Liver (tissue), 9 donors: ENCODE data around the gene DHRS7. TPM values are rescaled to one million over a fixed set of nuclear protein-coding genes. Genes with fewer than 3 reads are reported as not detected.

Experiments
- DNase-seq: peaks from one replicate; pipeline ENCODE4 v3.0.0-alpha.2; 2017; ENCODE audit warnings: low spot score
- H3K27ac ChIP-seq, 2 donors: one replicate each; pipeline ENCODE4 v1.7.0; 2013; ENCODE audit warnings: inconsistent platforms in 2 of 2, low read length in 2 of 2, control low read depth in 1 of 2, low read depth in 1 of 2, mild to moderate bottlenecking in 1 of 2
- H3K27me3 ChIP-seq, 4 donors: one replicate each; pipeline versions ENCODE4 v1.6.1 to v1.7.0; 2013; ENCODE audit warnings: low read length in 3 of 4, inconsistent platforms in 1 of 4, mild to moderate bottlenecking in 1 of 4, moderate library complexity in 1 of 4; ENCODE audit not compliant: control insufficient read depth in 4 of 4, insufficient read depth in 4 of 4
- H3K36me3 ChIP-seq, 4 donors: one replicate each; pipeline versions ENCODE4 v1.6.1 to v1.7.0; 2013; ENCODE audit warnings: low read length in 3 of 4, mild to moderate bottlenecking in 3 of 4, low read depth in 1 of 4, moderate library complexity in 1 of 4; ENCODE audit not compliant: control insufficient read depth in 4 of 4, insufficient read depth in 3 of 4
- H3K4me1 ChIP-seq, 4 donors: one replicate each; pipeline versions ENCODE4 v1.6.1 to v1.7.0; 2013; ENCODE audit warnings: low read length in 3 of 4, mild to moderate bottlenecking in 3 of 4, moderate library complexity in 1 of 4; ENCODE audit not compliant: control insufficient read depth in 4 of 4, insufficient read depth in 4 of 4
- H3K4me3 ChIP-seq, 3 donors: one replicate each; pipeline versions ENCODE4 v1.6.1 to v1.7.0; 2013; ENCODE audit warnings: low read length in 3 of 3, control low read depth in 1 of 3, low read depth in 1 of 3, mild to moderate bottlenecking in 1 of 3
- H3K9ac ChIP-seq, 2 donors: one replicate each; pipeline ENCODE4 v1.7.0; 2013; ENCODE audit warnings: low read length in 2 of 2, mild to moderate bottlenecking in 2 of 2, moderate library complexity in 2 of 2, control low read depth in 1 of 2, low read depth in 1 of 2
- H3K9me3 ChIP-seq, 4 donors: one replicate each; pipeline versions ENCODE4 v1.6.1 to v1.7.0; 2013; ENCODE audit warnings: low read length in 3 of 4; ENCODE audit not compliant: control insufficient read depth in 4 of 4
- ATF3 ChIP-seq: IDR thresholded peaks from 2 replicates; pipeline ENCODE4 v1.6.1; 2016; ENCODE audit warnings: antibody characterized with exemption
- CTCF ChIP-seq: fragments of 150-350 bp; IDR thresholded peaks from 2 replicates; pipeline ENCODE4 v1.5.1; 2017; ENCODE audit warnings: improper control_type of control experiment, low read depth, low read length; ENCODE audit not compliant: missing input control
- EGR1 ChIP-seq, 2 donors: IDR thresholded peaks; 2 replicates each; pipeline ENCODE4 v1.6.1; 2016 to 2018; ENCODE audit warnings: antibody characterized with exemption in 2 of 2, low read depth in 2 of 2
- FOXA2 ChIP-seq: IDR thresholded peaks from 2 replicates; pipeline ENCODE4 v1.6.1; 2016; ENCODE audit warnings: antibody characterized with exemption
- GABPA ChIP-seq, 2 donors: IDR thresholded peaks in 1 of 2; conservative IDR thresholded peaks in 1 of 2; 2 replicates each; pipeline ENCODE4 v1.6.1; 2016; ENCODE audit warnings: antibody characterized with exemption in 2 of 2, mild to moderate bottlenecking in 1 of 2, moderate library complexity in 1 of 2
- HNF4A ChIP-seq, 2 donors: conservative IDR thresholded peaks; 2 replicates each; pipeline ENCODE4 v1.6.1; 2016; ENCODE audit warnings: antibody characterized with exemption in 2 of 2, mild to moderate bottlenecking in 2 of 2
- HNF4G ChIP-seq: IDR thresholded peaks from 2 replicates; pipeline ENCODE4 v1.6.1; 2016; ENCODE audit warnings: antibody characterized with exemption
- JUND ChIP-seq, 2 donors: IDR thresholded peaks; 2 replicates each; pipeline ENCODE4 v1.6.1; 2016; ENCODE audit warnings: antibody characterized with exemption in 2 of 2
- MAX ChIP-seq: IDR thresholded peaks from 2 replicates; pipeline ENCODE4 v1.6.1; 2016; ENCODE audit warnings: antibody characterized with exemption
- NR2F2 ChIP-seq: IDR thresholded peaks from 2 replicates; pipeline ENCODE4 v1.6.1; 2016; ENCODE audit warnings: antibody characterized with exemption
- RAD21 ChIP-seq, 2 donors: IDR thresholded peaks; 2 replicates each; pipeline ENCODE4 v1.6.1; 2016; ENCODE audit warnings: antibody characterized with exemption in 2 of 2, mild to moderate bottlenecking in 2 of 2
- REST ChIP-seq: IDR thresholded peaks from 2 replicates; pipeline ENCODE4 v1.6.1; 2016; ENCODE audit warnings: antibody characterized with exemption, mild to moderate bottlenecking
- RXRA ChIP-seq, 2 donors: IDR thresholded peaks; 2 replicates each; pipeline ENCODE4 v1.6.1; 2017 to 2018; ENCODE audit warnings: antibody characterized with exemption in 2 of 2, mild to moderate bottlenecking in 1 of 2
- SP1 ChIP-seq: IDR thresholded peaks from 2 replicates; pipeline ENCODE4 v1.6.1; 2018; ENCODE audit warnings: antibody characterized with exemption, mild to moderate bottlenecking
- TAF1 ChIP-seq: conservative IDR thresholded peaks from 2 replicates; pipeline ENCODE4 v1.6.1; 2016; ENCODE audit warnings: antibody characterized with exemption, mild to moderate bottlenecking
- YY1 ChIP-seq: IDR thresholded peaks from 2 replicates; pipeline ENCODE4 v1.6.1; 2016; ENCODE audit warnings: antibody characterized with exemption, mild to moderate bottlenecking
- ZBTB33 ChIP-seq: IDR thresholded peaks from 2 replicates; pipeline ENCODE4 v1.6.1; 2016; ENCODE audit warnings: antibody characterized with exemption
- WGBS: extraction: QIAGEN DNeasy Blood & Tissue Kit; methylation state at CpG from one replicate; pipeline ENCODE4 v1.1.7; 2013; 5-methylcytosine and 5-hydroxymethylcytosine counted together
- polyA plus RNA-seq, 2 donors: library from polyadenylated mRNA; stranded (reverse) in 1 of 2; unstranded in 1 of 2; fragments of 200-250 nt in 1 of 2; fragments of >200 nt in 1 of 2; fragmentation: Nextera tagmentation in 1 of 2; extraction: Ambion mirVana in 1 of 2; gene quantifications; one replicate each; pipeline versions ENCODE4 v1.2.1 to v1.2.3, GENCODE V29; 2013 to 2015
- total RNA-seq, 2 donors: library from RNA; depleted of rRNA; stranded (reverse); fragments of >200 nt; gene quantifications; one replicate each; pipeline ENCODE4 v1.2.3, GENCODE V29; 2014
- donor health status: healthy.
- donor health status: healthy.
- donor health status: healthy.
- donor health status: healthy.
- donor health status: healthy.

DHRS7 gene
- total and polyA plus RNA-seq, 4 donors = 42.1 to 180 (median 80.3) TPM

- no peaks in the 10 kb centered on the region for H3K9me3 ChIP-seq
- H3K4me1 ChIP-seq = peaks cover 6 to 19% (median 10%) of the 10 kb centered on the region in 4 donors
- H3K9ac ChIP-seq = no peak overlapping the region
- H3K4me3 ChIP-seq = no peak overlapping the region
- DNase-seq = no peak
- no peak for TF ChIP-seq HNF4G
- peak; percentile 17 to 24 for TF ChIP-seq RAD21 (IDR thresholded peaks at IDR 0.05)
- TF ChIP-seq FOXA2 = no peak
- TF ChIP-seq MAX = peak; percentile 33
- TF ChIP-seq CTCF = no peak
- TF ChIP-seq YY1 = peak; percentile 41
- TF ChIP-seq RXRA (IDR thresholded peaks at IDR 0.05) = peak; percentile 51 to 68
- TF ChIP-seq ATF3 = no peak
- TF ChIP-seq SP1 = peak; percentile 32
- TF ChIP-seq ZBTB33 = no peak
- TF ChIP-seq TAF1 = no peak
- TF ChIP-seq EGR1 (IDR thresholded peaks at IDR 0.05; ENCODE audit: low read depth in 2 of 2) = no peak
- TF ChIP-seq JUND (IDR thresholded peaks at IDR 0.05) = peak in 1 of 2 donors; percentile 51
- peak; percentile 48 to 64 for TF ChIP-seq HNF4A (conservative IDR thresholded peaks at IDR 0.05)
- no peak for TF ChIP-seq NR2F2
- no peak for TF ChIP-seq GABPA (IDR thresholded peaks at IDR 0.05 in 1 of 2, conservative IDR thresholded peaks at IDR 0.05 in 1 of 2)
- H3K27ac ChIP-seq = peak overlapping the region in 1 of 2 donors; percentile 54
- H3K36me3 ChIP-seq = no peaks in the 10 kb centered on the region
- WGBS = 43% methylated on average over 2 of the region's 2 CpGs
- no peaks in the 10 kb centered on the region for H3K27me3 ChIP-seq
Observed at GRCh38 chr14:60161196-60162107, 3.7 kb downstream of the DHRS7 start.

- no peak for DNase-seq
- WGBS = 92% methylated on average over 7 of the region's 7 CpGs
- Histone ChIP-seq H3K36me3 (peaks cover 0 to 2% (median 0%) of the 10 kb centered on the region in 4 donors), H3K9me3 (no peaks in the 10 kb centered on the region), H3K27ac (no peak overlapping the region), H3K27me3 (no peaks in the 10 kb centered on the region), H3K4me1 (peaks cover 6 to 15% (median 8%) of the 10 kb centered on the region in 4 donors), H3K9ac (no peak overlapping the region), H3K4me3 (no peak overlapping the region)
- no peak for TF ChIP-seq HNF4A (conservative IDR thresholded peaks at IDR 0.05)
- no peak for TF ChIP-seq REST
- TF ChIP-seq ZBTB33 = no peak
- no peak for TF ChIP-seq CTCF
- no peak for TF ChIP-seq MAX
- TF ChIP-seq YY1 = no peak
- TF ChIP-seq HNF4G = no peak
- no peak for TF ChIP-seq RAD21 (IDR thresholded peaks at IDR 0.05)
- no peak for TF ChIP-seq TAF1
- no peak for TF ChIP-seq RXRA (IDR thresholded peaks at IDR 0.05)
- no peak for TF ChIP-seq JUND (IDR thresholded peaks at IDR 0.05)
- no peak for TF ChIP-seq FOXA2
Observed at GRCh38 chr14:60160422-60160821, 4.8 kb downstream of the DHRS7 start.
